Left ventricle myocardium inferior (tissue), 1 donor: ENCODE data around the gene MCM7. TPM values are rescaled to one million over a fixed set of nuclear protein-coding genes. Genes with fewer than 3 reads are reported as not detected.
A peak's percentile ranks its signal among the peaks of the same experiment; 100 is the strongest.

ENCODE experiments used
- DNase-seq: peaks from one replicate; pipeline ENCODE4 v3.0.0-alpha.2; 2020
- H3K27ac ChIP-seq: fragments of 200-600 bp; replicated peaks from 2 replicates; pipeline ENCODE4 v1.8.0; 2021
- H3K27me3 ChIP-seq: fragments of 200-600 bp; 2 replicates; pipeline ENCODE4 v1.8.0; 2021; ENCODE audit warnings: low read depth
- H3K36me3 ChIP-seq: fragments of 200-600 bp; 2 replicates; pipeline ENCODE4 v1.8.0; 2021
- H3K4me1 ChIP-seq: fragments of 200-600 bp; 2 replicates; pipeline ENCODE4 v1.8.0; 2021
- H3K4me3 ChIP-seq: fragments of 200-600 bp; 2 replicates; pipeline ENCODE4 v1.8.0; 2021; ENCODE audit warnings: mild to moderate bottlenecking, moderate library complexity
- H3K9me3 ChIP-seq: fragments of 200-600 bp; replicated peaks from 2 replicates; pipeline ENCODE4 v1.8.0; 2021
- CTCF ChIP-seq: fragments of 200-600 bp; IDR thresholded peaks from 2 replicates; pipeline ENCODE4 v1.8.0; 2021; ENCODE audit warnings: antibody characterized with exemption, mild to moderate bottlenecking, borderline replicate concordance
- intact Hi-C: fragments of 100-400 bp; cut with micrococcal nuclease; formaldehyde crosslinking; loops from one replicate; pipeline ENCODE4 v1.11.0; 2022
- total RNA-seq: library from RNA; stranded (reverse); fragmentation: NEBNext Ultra II Directional; extraction: Animal tissue kit (Norgen Biotek cat#: 25700); gene quantifications from one replicate; pipeline ENCODE4 v1.2.1, GENCODE V29; 2021
- donor health status: DM: no; HTN: yes; CAD: no; lungs with severe emphysema.

The MCM7 gene
- total RNA-seq, 1 donor from 2014 or later, result 21.1 TPM

DNA sequence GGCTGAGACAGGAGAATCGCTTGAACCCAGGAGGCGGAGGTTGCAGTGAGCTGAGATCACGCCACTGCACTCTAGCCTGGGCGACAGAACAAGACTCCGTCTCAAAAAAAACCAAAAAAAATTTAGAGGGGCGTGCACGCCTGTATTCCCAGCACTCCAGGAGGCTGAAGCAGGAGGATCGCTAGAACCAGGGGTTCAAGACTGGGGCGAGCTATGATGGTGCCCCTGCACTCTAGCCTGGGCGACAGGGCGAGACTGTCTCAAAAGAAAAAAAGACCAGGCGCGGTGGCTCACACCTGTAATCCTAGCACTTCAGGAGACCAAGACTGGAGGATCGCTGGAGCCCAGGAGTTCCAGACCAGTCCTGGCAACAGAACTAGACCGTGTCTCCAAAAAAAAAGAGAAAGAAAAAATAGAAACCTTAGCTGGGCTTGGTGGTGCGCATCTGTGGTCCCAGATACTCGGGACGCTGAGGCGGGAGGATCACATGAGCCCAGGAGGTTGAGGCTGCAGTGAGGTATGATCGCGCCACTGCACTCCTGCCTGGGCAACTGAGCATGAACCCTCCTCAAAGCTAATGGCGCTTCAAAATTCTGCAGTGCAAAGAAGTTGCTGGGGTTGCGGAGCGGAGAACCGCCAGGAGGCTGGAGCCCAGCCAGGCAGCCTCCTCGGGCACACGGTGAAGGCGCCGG lies 25.2 kb upstream of the MCM7 start:
- Histone ChIP-seq H3K4me3 (peak overlapping the region; percentile 99), H3K27me3 (no peaks in the 10 kb centered on the region), H3K4me1 (peaks cover 41% of the 10 kb centered on the region), H3K27ac (peak overlapping the region; percentile 97), H3K9me3 (no peaks in the 10 kb centered on the region), H3K36me3 (peaks cover 6% of the 10 kb centered on the region)
- intact Hi-C loops, result no loop called here
- TF ChIP-seq CTCF, result no peak
- DNase-seq, result no peak

DNA sequence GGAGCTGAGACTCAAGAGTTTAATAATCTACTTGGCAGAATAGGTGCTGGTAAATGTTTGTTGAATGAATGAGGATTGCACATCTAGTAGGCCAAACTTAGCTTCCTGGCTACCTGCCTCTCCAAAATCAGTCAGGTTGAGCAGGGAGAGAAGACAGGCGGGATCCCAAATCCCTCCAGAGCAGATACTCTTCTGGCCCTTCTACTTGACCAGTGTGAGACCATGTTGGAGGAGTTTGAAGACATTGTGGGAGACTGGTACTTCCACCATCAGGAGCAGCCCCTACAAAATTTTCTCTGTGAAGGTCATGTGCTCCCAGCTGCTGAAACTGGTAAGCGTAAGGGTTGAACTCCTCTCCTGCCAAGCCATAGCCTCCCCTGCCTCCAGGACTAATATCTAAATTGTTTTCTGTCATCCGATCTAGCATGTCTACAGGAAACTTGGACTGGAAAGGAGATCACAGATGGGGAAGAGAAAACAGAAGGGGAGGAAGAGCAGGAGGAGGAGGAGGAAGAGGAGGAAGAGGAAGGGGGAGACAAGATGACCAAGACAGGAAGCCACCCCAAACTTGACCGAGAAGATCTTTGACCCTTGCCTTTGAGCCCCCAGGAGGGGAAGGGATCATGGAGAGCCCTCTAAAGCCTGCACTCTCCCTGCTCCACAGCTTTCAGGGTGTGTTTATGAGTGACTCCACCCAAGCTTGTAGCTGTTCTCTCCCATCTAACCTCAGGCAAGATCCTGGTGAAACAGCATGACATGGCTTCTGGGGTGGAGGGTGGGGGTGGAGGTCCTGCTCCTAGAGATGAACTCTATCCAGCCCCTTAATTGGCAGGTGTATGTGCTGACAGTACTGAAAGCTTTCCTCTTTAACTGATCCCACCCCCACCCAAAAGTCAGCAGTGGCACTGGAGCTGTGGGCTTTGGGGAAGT lies 23.4 kb upstream of the MCM7 start:
- TF ChIP-seq CTCF, result no peak
- no peaks in the 10 kb centered on the region for H3K27me3 ChIP-seq
- peaks cover 6% of the 10 kb centered on the region for H3K36me3 ChIP-seq
- peaks cover 50% of the 10 kb centered on the region for H3K4me1 ChIP-seq
- H3K4me3 ChIP-seq, result no peak overlapping the region
- no peak for DNase-seq
- no peaks in the 10 kb centered on the region for H3K9me3 ChIP-seq
- H3K27ac ChIP-seq, result no peak overlapping the region
- intact Hi-C loops, result no loop called here

- intact Hi-C loops, result no loop called here
- no peak for TF ChIP-seq CTCF
- peaks cover 54% of the 10 kb centered on the region for H3K4me1 ChIP-seq
- H3K27ac ChIP-seq, result no peak overlapping the region
- H3K36me3 ChIP-seq, result peaks cover 6% of the 10 kb centered on the region
- H3K4me3 ChIP-seq, result no peak overlapping the region
- no peaks in the 10 kb centered on the region for H3K27me3 ChIP-seq
- H3K9me3 ChIP-seq, result no peaks in the 10 kb centered on the region
- DNase-seq, result no peak
Measured at GRCh38 chr7:100122568-100122967, 21.4 kb upstream of the MCM7 start.

- Histone ChIP-seq H3K27ac (no peak overlapping the region), H3K4me3 (no peak overlapping the region), H3K36me3 (peaks cover 6% of the 10 kb centered on the region), H3K9me3 (no peaks in the 10 kb centered on the region), H3K27me3 (no peaks in the 10 kb centered on the region), H3K4me1 (peaks cover 49% of the 10 kb centered on the region)
- no peak for DNase-seq
- intact Hi-C loops, result no loop called here
- no peak for TF ChIP-seq CTCF
Measured at GRCh38 chr7:100122067-100122466, 20.9 kb upstream of the MCM7 start.

GRCh38 chr7:100120733-100121036 lies 19.5 kb upstream of the MCM7 start:
- no peak for TF ChIP-seq CTCF
- Histone ChIP-seq H3K4me1 (peaks cover 36% of the 10 kb centered on the region), H3K4me3 (peak overlapping the region; percentile 97), H3K36me3 (peaks cover 6% of the 10 kb centered on the region), H3K27ac (peak overlapping the region; percentile 97), H3K9me3 (no peaks in the 10 kb centered on the region), H3K27me3 (no peaks in the 10 kb centered on the region)
- intact Hi-C loops, result no loop called here
- no peak for DNase-seq
